Lower lobe of right lung (tissue), 2 donors: ENCODE results near the gene ASCC1. TPM values are rescaled to one million over a fixed set of nuclear protein-coding genes. Genes with fewer than 3 reads are reported as not detected.
A peak's percentile ranks its signal among the peaks of the same experiment; 100 is the strongest.
"Not testable (repeated sequence)": the region's sequence is repeated elsewhere in the genome, so short reads cannot be mapped to it uniquely, and the experiment has no call there.

ENCODE experiments used
- ATAC-seq, 2 donors: fragments of 200-7000 bp; cut with Tn5 transposase; one replicate each; pipeline ENCODE4 v1.9.1; 2020 to 2022; ENCODE audit warnings: mild to moderate bottlenecking in 2 of 2, moderate library complexity in 2 of 2
- DNase-seq: peaks from one replicate; pipeline ENCODE4 v3.0.0-alpha.2; 2020
- H3K27ac ChIP-seq: fragments of 200-600 bp; one replicate; pipeline ENCODE4 v1.8.0; 2022
- H3K27me3 ChIP-seq: fragments of 200-600 bp; one replicate; pipeline ENCODE4 v1.8.0; 2022; ENCODE audit warnings: low read depth
- H3K36me3 ChIP-seq: fragments of 200-600 bp; one replicate; pipeline ENCODE4 v1.8.0; 2022; ENCODE audit warnings: mild to moderate bottlenecking
- H3K4me1 ChIP-seq: fragments of 200-600 bp; one replicate; pipeline ENCODE4 v1.8.0; 2022
- H3K4me3 ChIP-seq: fragments of 200-600 bp; one replicate; pipeline ENCODE4 v1.8.0; 2022; ENCODE audit warnings: mild to moderate bottlenecking
- H3K9me3 ChIP-seq: fragments of 200-600 bp; one replicate; pipeline ENCODE4 v1.8.0; 2022
- CTCF ChIP-seq: fragments of 200-600 bp; IDR thresholded peaks from one replicate; pipeline ENCODE4 v1.8.0; 2022; ENCODE audit warnings: antibody characterized with exemption, mild to moderate bottlenecking
- intact Hi-C: fragments of 100-400 bp; cut with DNase I; formaldehyde crosslinking; loops from one replicate; pipeline ENCODE4 v1.11.0; 2022
- total RNA-seq: library from RNA; stranded (reverse); fragmentation: NEBNext Ultra II Directional; extraction: Animal tissue kit (Norgen Biotek cat#: 25700); gene quantifications from one replicate; pipeline ENCODE4 v1.2.1, GENCODE V29; 2021
- donor health status: DM: no; HTN: yes; CAD: no; lungs with severe emphysema.

Gene ASCC1
- total RNA-seq, 1 donor from 2014 or later, result 23.9 TPM

- TF ChIP-seq CTCF, result no peak
- H3K27ac ChIP-seq, result no peak overlapping the region
- H3K4me1 ChIP-seq, result peaks cover 15% of the 10 kb centered on the region
- intact Hi-C loops, result no loop called here
- H3K27me3 ChIP-seq, result no peaks in the 10 kb centered on the region
- ATAC-seq (no peak), DNase-seq (no peak)
- H3K36me3 ChIP-seq, result peaks cover under 1% of the 10 kb centered on the region
- H3K9me3 ChIP-seq, result no peaks in the 10 kb centered on the region
- H3K4me3 ChIP-seq, result no peak overlapping the region
These were observed 78.5 kb downstream of the ASCC1 start for GRCh38 chr10:72137583-72137982.

- intact Hi-C loops, H3K36me3 ChIP-seq, H3K9me3 ChIP-seq, H3K4me3 ChIP-seq, DNase-seq, H3K27me3 ChIP-seq, ATAC-seq, H3K27ac ChIP-seq: not testable (repeated sequence)
- peaks cover 17% of the 10 kb centered on the region for H3K4me1 ChIP-seq
These were observed 79.9 kb downstream of the ASCC1 start for GRCh38 chr10:72136225-72136624.

GRCh38 chr10:72134785-72135767 is 81.0 kb downstream of the ASCC1 start:
- Histone ChIP-seq H3K36me3 (peaks cover 7% of the 10 kb centered on the region), H3K27ac (no peak overlapping the region), H3K9me3 (no peaks in the 10 kb centered on the region), H3K27me3 (no peaks in the 10 kb centered on the region), H3K4me3 (no peak overlapping the region), H3K4me1 (peaks cover 17% of the 10 kb centered on the region)
- intact Hi-C loops, result no loop called here
- no peak for TF ChIP-seq CTCF
- no peak for DNase-seq
- peak; percentile 22 to 53 for ATAC-seq

GRCh38 chr10:72133517-72133916 is 82.6 kb downstream of the ASCC1 start:
- intact Hi-C loops, result no loop called here

GRCh38 chr10:72132854-72133253 is 83.2 kb downstream of the ASCC1 start:
- DNase-seq (no peak), ATAC-seq (no peak)
- Histone ChIP-seq H3K4me1 (peaks cover 17% of the 10 kb centered on the region), H3K27me3 (no peaks in the 10 kb centered on the region), H3K9me3 (no peaks in the 10 kb centered on the region), H3K4me3 (no peak overlapping the region), H3K27ac (no peak overlapping the region), H3K36me3 (peaks cover 10% of the 10 kb centered on the region)
- intact Hi-C loops, result no loop called here
- no peak for TF ChIP-seq CTCF

More at GRCh38 chr10:72133517-72133916, 82.6 kb downstream of the ASCC1 start:
- H3K4me3 ChIP-seq, result no peak overlapping the region
- DNase-seq (no peak), ATAC-seq (peak; percentile 75 to 87)
- H3K9me3 ChIP-seq, result no peaks in the 10 kb centered on the region
- peaks cover 7% of the 10 kb centered on the region for H3K36me3 ChIP-seq
- no peak for TF ChIP-seq CTCF
- H3K4me1 ChIP-seq, result peaks cover 17% of the 10 kb centered on the region
- no peaks in the 10 kb centered on the region for H3K27me3 ChIP-seq
- H3K27ac ChIP-seq, result no peak overlapping the region

GRCh38 chr10:72127571-72127970 is 88.5 kb downstream of the ASCC1 start:
- TF ChIP-seq CTCF, result no peak
- intact Hi-C loops, result no loop called here
- Histone ChIP-seq H3K36me3 (peaks cover 21% of the 10 kb centered on the region), H3K4me3 (no peak overlapping the region), H3K27me3 (no peaks in the 10 kb centered on the region), H3K4me1 (peaks cover 3% of the 10 kb centered on the region), H3K9me3 (no peaks in the 10 kb centered on the region), H3K27ac (no peak overlapping the region)
- no peak for ATAC-seq
- DNase-seq, result no peak
